Activated CD8-positive, alpha-beta memory T cell treated with anti-CD3 and anti-CD28 coated beads, Interleukin-2, amount 50 U/mL, for 1 hour (primary cell): ENCODE measurements around the gene HSPG2.
A peak's percentile ranks its signal among the peaks of the same experiment; 100 is the strongest.
"Not testable (repeated sequence)": the region's sequence is repeated elsewhere in the genome, so short reads cannot be mapped to it uniquely, and the experiment has no call there.

ENCODE experiments used
- DNase-seq: peaks from one replicate; pipeline ENCODE4 v3.0.0-alpha.2; 2020; ENCODE audit errors: extremely low read depth

HSPG2 gene

DNA sequence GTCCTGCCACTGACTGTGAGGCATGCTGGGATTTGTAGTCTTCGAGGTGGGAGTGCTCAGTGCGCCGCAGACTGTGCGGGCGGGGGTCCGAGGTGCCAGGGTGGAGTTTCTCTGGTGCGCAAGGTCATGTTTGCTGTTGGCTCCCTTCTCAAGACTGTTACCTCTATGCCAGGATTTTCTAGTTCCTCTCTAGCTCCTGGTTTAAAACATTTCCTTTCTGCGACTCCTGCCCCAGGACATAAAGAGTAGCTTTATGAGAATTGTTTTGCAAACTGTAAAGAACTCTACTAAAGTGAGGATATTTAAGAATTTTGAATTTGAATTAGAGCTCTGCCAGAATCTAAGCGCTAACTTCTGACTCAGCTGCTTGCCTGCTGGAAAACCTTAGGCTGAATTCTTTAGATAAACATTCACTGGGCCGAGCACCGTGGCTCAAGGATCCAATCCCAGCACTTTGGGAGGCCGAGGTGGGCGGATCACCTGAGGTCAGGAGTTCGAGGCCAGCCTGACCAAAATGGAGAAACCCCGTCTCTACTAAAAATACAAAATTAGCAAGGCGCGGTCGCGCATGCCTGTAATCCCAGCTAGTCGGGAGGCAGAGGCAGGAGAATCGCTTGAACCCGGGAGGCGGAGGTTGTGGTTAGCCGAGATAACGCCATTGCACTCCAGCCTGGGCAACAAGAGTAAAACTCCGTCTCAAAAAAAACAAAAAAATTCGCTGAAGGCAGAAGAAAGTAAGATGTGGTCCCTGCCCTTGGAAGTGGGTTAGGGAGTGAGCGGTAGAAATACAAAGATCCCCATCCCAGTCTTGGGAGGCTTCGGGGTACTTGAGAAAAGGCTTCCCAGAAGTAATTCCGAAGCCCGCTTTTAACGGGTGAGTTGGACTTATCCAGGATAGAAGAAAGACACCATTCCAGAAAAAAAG, 153.2 kb downstream of the HSPG2 start:
- no peak for DNase-seq

DNA sequence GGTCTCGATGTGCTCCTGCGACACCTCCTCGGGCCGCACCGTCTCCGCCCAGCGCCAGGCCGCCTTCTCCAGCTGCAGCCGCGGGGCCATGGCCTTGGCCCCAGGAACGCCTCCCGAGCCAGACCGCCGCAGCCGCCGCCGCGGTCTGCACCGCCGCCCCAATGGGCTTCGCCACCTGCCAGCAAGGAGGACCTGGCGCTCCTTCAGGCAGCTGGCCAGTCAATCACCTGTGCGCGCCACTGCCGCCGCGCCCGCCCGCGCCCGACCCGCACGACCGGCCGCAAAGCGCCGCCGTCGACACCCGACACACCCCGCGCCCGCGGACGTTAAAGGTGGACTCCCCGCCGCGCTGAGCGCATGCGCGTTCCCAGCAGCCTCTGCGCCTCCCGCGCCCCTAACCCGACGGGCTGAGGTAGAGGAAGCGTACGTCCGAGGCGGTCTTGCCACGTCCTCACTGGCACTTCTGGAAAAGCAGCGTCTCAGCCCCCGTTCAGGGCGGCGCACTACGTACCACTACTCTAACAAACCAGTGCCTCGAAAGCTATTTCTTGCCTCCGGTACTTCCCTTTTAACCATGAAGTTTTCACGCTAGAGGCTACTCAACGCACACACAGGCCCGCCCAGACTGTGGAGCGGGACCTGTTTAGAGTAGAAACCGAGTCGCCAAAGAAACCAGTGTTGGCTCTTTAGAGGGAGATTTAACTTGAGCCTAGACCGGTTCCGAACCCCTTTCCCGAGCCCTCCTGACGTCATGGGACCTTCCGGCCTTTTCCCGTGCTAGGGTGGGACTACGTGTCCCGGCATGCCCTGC, 154.0 kb downstream of the HSPG2 start, which contains the start of gene USP48:
TSS of gene USP48 (minus strand) at position 282 of the 811 bp plus-strand sequence. CDS start at position 90, 192 bp downstream.
- DNase-seq = peak; percentile 87

DNA sequence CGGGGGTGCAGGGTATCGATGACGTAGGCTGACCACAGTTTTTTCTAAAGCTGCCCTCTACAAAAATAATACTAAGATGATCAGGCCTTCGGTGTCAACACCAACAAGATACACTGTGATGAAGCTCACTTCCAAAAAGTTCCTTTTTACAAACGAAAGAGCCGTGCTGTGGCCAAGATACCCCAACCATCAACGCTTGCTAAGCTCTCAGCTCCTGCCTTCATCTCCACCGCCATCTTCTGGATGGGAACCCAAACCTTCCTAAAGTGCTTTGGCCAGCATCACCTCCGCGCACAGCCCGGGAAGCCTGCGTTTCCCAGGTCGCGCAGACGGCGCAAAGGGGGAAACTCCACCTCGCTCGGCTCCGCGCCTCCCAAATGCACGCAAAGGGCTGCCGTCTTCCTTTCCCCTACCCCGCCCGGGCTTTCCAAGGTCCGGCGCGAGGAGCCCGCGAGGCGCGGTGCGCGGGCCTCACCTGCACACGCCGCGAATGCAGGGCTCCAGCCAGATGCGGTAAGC, 154.7 kb downstream of the HSPG2 start:
- no peak for DNase-seq

DNA sequence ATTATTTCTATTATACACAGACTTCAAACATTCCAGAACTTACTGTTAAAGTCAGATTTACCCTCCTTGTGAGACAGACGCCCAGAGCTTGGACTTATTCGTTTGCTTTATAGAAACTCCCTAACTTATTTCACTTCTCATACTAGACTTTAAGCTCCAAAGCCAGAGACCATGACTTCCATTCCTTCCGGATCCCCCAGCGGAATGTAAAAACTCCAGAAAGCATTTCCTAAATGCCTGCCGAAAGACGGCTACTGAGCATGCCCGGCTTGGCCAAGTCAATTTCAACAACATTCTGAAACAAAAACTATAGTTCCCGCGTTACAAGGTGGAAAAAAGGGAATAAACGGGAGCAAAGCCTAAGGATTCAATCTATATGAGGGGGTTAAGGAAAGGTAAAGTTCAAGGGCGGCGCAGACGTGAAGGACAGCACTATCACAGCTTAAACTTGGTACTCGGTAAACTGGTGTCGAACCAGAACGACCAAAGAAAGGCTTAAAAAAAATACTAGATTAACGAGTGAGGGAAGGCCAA, 155.2 kb downstream of the HSPG2 start:
- DNase-seq = no peak

DNA sequence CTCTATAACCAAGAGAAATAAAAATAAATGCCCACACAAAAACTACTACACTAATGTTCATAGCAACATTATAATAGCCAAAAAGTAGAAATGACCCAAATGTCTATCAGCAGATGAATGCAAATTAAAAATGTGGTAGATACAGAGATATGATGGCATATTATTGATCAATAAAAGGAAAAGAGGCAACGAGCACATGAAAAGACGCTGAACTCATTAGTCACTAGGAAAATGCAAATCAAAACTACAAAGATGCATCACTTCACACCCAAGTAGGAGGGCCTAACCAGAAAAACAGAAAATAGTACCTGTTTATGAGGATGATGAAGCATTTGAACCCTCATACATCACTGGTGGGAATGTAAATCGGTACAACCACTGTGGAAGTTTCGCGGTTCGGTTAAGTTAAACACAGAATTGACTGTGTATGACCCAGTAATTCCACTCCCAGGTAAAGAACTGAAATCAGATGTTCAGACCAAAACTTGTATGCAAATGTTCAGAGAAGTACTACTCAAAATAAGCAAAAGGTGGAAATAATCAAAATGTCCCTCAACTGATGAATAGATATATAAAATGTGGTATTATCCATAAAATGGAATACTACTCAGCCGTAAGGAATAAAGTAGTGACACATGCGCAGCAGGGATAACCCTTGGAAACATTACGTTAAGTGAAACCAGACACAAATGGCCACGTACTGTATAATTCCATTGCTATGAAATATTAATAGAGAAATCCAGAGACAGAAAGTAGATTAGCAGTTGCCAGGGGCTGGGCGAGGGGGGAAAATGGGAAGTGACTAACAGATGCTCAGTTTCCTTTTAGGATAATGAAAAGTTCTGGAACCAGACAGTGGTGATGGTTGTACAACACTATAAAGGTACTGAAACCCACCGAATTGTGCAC, 157.2 kb downstream of the HSPG2 start:
- no peak for DNase-seq

DNA sequence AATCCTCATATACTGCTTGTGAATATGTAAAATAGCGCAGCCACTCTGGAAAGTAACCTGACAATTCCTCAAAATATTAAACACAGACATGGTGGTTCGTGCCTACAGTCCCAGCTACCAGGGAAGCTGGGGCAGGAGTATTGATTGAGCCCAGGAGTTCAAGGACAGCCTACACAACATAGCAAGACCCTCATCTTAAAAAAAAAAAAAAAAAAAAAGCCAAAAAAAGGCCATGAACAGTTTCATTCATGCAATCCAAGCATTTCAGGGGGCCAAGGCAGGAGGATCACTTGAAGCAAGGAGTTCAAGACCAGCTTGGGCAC, 158.7 kb downstream of the HSPG2 start:
- DNase-seq = no peak

DNA sequence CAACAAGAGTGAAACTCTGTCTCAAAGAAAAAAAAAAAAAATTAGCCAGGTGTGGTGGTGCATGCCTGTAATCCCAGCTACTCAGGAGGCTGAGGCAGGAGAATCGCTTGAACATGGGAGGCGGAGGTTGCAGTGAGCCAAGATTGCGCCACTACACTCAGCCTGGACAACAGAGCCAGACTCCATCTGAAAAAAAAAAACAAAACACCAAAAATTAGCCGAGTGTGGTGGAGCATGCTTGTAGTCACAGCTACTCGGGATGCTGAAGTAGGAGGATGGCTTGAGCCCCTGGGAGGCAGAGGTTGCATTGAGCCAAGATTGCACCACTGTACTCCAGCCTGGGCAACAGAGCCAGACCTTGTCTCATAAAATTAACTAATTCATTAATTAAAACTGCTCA, 160.2 kb downstream of the HSPG2 start:
- DNase-seq = not testable (repeated sequence)

DNA sequence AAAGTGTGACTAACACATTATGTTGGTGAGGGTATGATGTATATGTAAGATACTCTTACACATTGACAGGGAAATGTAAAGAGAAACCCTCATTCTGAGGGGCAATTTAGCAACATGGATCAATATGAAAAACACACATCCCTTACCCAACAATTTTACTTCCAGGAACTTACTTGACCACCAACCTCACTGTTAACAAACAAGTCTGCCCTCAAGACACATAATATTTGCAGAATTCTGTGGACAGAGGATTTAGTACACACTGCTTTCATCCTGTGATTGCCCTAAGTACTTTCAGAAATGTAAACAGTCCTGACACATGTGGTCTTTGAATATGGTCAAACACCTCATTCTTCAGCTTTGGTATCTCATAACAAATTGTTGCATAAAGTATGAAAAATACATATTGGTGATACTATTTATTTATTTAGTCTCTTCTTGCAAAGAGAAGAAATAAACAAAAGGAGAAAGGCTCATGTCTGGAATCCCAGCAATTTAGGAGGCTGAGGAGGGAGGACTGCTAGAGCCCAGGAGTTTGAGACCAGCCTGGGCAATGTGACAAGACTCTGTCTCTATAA, 161.0 kb downstream of the HSPG2 start:
- DNase-seq = no peak

DNA sequence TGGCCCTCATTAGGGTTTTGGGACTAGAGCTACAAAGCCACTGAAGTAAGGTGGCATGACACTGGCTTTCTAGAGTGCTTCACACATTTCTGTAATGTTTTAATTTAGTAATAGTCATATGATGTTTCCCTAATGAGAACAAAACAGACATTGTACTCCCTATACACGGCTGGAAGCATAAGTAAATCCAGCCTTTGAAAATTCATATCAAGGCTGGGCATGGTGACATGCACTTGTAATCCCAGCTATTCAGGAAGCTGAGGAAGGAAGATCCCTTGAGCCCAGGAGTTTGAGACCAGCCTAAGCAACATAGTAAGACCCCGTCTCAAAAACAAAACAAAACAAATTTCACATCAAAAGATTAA, 161.6 kb downstream of the HSPG2 start:
- DNase-seq = no peak

DNA sequence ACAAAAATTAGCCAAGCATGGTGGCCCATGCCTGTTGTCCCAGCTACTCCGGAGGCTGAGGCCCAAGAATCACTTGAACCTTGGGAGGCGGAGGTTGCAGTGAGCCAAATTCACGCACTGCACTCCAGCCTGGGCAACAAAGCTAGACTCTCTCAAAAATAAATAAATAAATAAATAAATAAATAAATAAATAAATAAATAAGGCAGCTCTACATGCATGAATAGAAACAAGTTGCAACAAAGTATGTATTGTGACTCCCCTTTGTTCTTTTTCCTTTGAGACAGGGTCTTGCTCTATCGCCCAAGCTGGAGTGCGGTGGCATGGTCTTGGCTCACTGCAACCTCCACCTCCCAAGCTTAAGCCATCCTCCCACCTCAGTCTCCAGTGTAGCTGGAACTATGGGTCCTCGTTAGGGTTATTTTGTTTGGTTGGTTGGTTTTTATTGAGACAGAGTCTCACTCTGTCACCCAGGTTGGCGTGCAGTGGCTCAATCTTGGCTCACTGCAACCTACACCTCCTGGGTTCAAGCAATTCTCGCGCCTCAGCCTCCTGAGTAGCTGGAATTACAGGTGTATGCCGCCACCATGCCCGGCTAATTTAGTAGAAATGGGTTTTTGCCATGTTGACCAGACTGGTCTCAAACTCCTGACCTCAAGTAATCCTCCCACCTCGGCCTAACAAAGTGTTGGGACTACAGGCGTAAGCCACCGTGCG, 162.1 kb downstream of the HSPG2 start:
- no peak for DNase-seq

DNA sequence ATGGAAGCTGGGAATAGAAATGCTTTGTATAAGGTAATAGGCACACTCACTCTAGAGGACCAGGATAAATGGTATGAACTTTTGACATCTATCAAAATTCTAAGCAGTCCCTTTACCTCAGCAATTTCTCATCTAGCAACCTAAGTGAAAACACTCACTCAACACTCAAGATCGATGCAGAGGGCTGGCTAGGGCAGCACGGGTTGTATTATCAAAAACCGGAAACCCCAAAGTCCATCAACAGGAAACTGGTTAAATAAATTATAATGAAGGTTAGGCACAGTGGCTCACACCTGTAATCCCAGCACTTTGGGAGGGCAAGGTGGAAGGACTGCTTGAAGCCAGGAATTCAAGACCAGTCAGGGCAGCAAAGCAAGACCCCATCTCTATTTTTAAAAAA, 163.5 kb downstream of the HSPG2 start:
- DNase-seq = no peak
